CD1c-positive myeloid dendritic cell (primary cell): ENCODE data around the gene PARP12.
"Not testable (repeated sequence)": the region's sequence is repeated elsewhere in the genome, so short reads cannot be mapped to it uniquely, and the experiment has no call there.

Source experiments
- DNase-seq: peaks from one replicate; pipeline ENCODE4 v3.0.0-alpha.2; 2016; ENCODE audit errors: extremely low spot score

PARP12 gene, protein sequence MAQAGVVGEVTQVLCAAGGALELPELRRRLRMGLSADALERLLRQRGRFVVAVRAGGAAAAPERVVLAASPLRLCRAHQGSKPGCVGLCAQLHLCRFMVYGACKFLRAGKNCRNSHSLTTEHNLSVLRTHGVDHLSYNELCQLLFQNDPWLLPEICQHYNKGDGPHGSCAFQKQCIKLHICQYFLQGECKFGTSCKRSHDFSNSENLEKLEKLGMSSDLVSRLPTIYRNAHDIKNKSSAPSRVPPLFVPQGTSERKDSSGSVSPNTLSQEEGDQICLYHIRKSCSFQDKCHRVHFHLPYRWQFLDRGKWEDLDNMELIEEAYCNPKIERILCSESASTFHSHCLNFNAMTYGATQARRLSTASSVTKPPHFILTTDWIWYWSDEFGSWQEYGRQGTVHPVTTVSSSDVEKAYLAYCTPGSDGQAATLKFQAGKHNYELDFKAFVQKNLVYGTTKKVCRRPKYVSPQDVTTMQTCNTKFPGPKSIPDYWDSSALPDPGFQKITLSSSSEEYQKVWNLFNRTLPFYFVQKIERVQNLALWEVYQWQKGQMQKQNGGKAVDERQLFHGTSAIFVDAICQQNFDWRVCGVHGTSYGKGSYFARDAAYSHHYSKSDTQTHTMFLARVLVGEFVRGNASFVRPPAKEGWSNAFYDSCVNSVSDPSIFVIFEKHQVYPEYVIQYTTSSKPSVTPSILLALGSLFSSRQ

DNA sequence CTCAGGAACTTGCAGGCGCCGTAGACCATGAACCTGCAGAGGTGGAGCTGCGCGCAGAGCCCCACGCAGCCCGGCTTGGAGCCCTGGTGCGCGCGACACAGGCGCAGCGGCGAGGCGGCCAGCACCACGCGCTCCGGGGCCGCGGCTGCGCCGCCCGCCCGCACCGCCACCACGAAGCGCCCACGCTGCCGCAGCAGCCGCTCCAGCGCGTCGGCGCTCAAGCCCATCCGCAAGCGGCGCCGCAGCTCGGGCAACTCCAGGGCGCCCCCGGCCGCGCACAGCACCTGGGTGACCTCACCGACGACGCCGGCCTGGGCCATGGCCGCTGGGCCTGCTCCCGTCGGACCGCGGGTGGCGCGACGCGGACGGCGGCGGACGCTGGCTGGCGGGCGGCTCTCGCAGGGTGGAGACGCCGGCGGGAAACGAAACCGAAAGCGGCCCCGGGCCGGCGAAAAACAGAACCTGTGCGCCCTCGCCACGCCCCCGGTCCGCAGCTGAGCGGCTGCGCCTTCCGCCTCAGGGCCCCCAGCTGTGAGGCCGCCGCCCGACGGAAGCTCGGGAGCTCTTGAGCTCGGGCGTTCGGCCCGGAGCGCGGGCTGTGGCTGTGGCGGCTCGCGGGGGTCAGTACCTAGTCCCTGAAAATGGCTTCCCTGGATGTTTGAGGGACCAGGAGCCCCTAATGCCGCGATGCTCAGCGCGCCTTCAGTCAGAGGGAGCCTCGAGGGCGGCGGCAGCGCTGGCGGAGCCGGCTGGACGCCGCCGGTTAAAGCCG is at the start of gene PARP12:
TSS of gene PARP12 (minus strand) at position 424 of the 772 bp plus-strand sequence. CDS start at position 320, 104 bp downstream.
- peak; percentile 97 for DNase-seq

DNA sequence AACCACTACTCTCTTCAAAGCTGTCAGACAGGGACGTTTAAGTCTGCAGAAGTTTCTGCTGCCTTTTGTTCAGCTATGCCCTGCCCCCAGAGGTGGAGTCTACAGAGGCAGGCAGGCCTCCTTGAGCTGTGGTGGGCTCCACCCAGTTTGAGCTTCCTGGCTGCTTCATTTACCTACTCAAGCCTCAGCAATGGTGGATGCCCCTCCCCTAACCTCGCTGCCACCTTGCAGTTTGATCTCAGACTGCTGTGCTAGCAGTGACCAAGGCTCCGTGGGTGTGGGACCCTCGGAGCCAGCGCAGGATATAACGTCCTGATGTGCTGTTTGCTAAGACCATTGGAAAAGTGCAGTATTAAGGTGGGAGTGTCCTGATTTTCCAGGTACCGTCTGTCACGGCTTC is 46.0 kb upstream of the PARP12 start:
- DNase-seq: not testable (repeated sequence)

DNA sequence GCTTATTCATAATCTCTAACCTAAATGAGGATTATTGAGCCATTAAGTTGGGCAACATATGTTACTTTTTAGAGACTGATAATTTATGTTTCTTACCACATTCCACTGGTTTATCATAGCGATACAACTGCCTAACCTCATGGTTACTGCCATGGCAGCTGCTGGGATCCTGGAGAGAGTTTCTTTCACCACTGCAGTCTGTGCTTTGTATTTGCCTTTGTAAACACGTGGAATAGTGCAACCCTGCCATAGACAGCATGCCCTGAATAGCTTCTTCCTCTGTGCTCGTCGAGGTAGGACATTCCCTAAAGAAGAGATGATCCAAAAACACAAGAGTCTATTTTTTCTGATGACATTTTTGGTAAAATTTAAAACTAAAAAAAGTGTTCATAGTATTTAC is 33.7 kb upstream of the PARP12 start:
- no peak for DNase-seq

DNA sequence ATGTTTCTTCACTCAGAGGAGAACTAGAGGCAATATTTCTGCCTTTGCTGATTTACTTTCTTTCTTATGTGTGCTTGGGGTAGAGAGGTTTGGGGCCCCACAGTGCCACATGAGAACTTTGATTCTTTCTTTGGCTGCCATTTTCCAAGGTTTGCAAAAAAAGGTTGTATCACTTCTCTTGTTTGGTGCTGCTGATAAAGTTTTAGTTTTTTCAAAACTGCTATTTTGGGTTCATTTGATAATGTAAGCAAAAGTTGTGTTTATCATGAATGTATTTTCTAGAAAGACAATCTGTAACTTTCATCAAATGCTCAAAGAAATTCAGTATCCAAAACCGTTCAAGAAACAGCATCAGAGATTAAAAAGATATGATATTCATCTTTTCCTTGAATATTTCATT is 30.6 kb upstream of the PARP12 start:
- DNase-seq: no peak

DNA sequence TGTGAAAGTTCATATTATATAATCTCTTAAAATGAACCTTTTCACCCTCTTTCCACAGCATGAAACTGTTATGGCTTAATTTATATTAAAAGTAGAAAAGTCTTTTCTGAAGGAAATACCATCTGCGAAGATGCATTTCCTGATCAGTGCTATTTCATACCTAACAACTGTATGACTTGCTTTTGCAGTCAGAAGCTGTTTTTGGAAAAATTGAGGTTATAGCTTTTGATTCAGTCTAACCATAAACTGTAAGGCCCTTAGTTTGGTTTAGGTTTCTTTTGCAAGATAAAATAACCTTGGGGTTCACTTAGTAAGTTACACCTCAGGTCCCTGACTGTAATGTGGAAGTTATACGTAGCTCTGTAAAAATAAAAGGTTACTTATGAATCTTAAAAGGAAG is 22.7 kb upstream of the PARP12 start:
- DNase-seq: no peak

DNA sequence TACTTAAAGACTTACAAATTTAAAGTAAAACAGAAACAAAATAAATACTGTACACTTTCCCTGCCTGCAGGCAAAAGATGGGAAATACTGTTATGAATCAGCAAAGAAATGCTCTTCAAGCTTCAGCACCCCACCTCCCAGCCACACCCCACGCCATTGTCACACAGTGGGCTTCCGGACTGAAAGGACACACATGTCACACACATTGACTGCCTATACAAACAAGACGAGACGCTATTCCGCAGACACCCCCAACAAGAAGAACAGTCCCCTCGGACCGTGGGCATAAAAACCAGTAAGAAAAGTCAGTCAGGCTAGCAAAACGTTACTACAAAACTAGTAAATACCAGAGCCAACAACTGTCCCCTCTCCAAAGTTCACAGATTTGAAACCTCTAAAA is 22.2 kb upstream of the PARP12 start:
- no peak for DNase-seq

DNA sequence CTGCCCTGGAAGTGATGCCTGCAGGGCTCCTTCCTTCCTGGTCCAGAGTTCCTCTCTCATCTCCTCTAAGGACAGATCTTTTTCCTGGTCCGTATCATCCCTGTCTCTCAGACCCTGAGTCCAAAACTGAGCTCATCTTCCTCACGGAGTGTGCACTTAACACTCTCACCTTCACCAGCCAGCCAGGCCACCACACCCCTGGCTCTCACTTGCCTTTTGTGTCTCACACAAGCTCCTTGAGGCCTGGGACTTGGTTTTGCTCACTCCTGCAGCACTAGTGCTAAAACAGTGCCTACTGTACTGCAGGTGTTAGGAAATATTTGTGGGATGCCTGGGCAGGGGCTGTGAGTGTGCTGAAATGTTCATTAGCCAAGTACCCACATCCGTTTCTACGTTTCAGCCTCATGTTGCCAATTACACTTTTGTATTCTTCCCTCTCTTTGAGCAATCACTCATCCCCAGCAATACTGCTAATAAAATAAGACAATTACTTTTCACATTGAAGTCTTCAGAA is 21.4 kb upstream of the PARP12 start:
- no peak for DNase-seq

DNA sequence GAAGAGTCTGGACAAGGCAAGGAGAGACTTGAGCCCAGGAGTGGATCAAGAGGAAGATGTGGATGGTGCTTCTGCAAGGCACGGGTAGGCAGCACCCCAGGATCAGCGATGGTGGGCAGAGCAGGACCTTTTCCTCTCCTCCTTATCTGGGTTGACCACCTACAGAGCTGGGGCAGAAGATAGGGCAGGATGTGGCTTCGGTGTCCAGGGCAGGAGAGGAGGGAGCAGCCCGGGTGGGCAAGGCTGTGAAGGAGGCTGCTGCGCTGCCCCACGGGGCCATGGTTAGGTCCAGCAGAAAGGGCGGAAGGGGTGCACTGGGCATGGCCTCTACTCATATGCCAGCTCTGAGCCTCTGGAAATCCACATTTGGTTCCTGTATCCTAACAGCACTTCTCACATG is 20.0 kb upstream of the PARP12 start:
- no peak for DNase-seq

DNA sequence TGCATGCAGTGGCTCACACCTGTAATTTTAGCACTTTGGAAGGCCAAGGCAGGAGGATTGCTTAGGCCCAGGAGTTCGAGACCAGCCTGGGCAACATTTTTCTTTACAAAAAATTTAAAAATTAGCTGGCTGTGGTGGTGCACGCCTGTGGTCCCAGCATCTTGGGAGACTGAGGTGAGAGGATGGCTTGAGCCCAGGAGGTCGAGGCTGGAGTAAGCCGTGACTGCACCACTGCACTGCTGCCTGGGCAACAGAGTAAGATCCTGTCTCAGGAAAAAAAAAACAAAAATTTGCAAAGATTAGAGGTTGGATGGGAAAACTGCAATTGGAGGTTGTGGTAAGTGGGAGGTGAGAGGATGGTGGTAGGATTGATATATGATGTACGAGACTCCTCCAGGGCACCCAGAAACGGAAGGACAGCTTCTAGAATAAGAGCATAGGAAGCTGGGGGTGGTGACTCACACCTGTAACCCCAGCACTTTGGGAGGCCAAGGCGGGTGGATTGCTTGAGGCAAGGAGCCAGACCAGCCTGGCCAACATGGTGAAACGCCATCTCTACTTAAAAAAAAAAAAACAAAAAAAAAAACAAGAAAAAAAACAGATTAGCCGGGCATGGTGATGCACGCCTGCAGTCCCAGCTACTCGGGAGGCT is 19.1 kb upstream of the PARP12 start:
- DNase-seq: no peak

DNA sequence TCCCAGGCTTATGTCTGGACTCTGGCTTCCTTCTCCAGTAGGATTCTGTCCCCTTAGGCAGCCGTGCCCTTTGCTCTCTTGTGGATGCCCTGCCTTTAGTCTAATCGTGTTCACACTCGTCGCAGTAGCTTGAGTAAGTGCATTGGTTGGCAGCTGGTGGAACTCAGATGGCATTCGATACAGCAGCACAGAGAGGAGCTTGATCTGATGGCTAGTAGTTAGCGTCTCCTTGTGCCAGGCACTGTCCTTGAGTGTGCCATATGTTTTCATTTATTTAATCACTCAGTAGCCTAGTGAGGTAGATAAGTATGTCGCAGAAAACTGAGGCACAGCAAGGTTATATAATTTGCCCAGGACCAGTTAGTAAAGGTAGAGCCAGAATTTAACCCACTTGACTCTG is 18.2 kb upstream of the PARP12 start:
- DNase-seq: no peak

DNA sequence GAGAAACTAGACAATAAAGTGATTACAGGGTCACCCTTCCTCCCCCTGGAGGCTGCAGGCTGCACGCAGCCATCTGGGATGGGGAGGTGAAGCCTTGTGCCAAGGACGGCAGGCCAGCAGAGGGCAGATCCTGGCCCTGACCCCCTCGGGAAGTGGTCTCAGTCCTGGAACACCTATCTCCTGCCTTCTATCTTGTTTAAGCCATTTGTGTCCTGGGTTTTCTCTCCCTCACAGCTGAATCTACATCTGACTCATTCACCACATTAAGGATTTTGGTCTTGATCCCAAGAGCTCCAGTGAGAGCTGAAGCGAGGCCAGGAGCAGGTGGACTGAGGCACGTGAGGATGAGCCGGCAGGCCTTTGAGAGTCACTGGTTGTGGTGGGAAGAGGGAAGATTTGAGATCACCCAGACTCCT is 16.4 kb upstream of the PARP12 start:
- no peak for DNase-seq

DNA sequence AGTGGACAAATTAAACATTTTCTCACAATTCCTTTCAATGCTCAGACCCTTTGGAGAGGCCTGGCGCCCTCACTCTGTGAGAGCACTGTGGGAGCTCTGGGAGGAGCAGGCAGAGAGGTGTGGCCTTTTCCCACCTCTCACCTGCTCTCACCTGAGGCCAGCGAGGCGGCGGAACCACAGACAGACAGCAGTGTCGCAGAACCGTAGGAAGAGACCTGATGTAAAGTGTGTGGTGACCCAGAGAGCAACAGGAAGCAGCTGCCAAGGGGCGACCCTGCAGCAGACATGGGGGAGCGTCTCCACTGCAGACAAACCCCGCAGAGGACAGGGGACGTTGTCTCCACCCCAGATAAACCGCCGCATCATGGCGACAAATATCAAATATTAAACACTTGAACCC is 15.6 kb upstream of the PARP12 start:
- DNase-seq: no peak

DNA sequence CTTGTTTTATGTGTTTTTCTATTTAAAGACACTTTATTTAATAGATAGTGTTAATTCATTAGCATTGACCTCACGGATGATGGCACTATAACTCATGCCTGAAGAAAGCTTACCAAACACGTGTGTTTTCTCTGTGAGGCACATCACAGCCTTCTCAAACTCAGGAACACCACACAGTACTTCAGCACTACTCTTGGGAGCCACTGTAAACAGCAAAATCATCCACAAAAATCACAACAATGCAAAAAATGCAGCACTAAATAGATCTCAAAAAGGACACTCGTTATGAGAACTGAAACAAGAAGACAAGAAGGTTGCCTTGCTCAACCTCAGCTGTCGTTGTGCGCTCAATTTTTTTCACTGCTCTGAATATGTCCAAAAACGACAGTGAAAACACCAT is 12.0 kb upstream of the PARP12 start:
- DNase-seq: peak; percentile 20

DNA sequence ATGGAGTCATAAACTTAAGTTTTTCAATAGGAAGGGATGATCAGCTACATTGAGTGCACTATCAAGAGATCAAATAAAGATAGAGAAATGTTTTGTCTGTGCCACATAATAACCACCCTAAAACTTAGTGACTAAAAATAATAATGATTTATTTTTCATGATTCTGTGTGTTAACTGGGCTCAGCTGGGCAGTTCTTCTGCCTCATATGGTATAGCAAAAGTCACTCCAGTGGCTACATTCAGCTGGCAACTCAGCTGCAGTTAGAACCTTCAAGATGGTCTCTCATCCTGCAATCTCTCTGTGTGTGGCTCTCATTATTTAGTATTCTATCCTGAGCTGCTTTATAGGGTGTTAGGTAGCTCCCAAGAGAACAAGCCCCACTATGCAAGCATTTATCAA is 7.8 kb upstream of the PARP12 start:
- DNase-seq: no peak

DNA sequence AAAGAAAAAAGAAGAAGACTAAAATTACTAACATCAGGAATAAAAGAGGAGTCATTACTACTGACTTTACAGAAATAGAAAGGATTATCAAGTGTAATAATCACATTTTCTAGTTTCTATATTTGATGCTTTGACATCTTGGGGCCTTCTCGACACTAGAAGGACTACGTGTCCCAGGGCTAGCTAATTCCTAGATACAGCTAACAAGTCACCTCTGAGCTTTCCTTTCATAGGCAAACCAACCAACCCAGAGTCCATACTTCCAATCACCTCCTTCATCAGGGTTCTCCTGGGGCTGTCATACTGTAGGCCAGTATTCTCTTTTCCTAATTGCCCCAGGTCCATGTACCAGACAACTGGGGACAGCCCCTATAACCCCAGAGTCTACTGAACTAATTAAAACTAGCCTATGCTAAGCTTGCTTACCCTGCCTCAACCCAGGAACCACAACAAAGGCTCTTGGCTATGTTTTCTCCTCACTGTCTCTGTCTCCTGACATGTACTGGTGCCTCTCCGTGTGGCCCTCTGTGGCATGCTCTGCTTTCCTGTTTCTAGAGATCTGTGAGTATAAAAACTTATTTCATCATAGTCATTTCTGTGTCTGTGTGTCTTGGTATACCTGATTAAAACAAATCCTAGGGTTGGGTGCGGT is 6.7 kb upstream of the PARP12 start:
- no peak for DNase-seq

DNA sequence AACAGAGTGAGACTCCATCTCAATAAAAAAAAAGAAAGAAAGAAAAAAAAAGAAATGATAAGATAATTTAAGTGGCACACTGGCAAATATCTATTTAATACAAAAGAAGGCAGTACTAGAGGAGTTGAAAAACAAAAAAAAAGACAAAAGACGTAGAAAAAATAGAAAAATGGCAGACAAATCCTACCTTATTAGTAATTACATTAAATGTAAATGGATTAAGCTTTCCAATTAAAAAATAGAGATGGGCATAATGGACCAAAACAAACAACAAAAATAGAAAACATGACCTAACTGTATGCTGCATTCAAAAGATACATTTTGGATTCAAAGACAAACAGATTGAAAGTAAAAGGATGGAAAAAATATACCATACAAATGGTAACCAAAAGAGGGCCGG is 5.3 kb upstream of the PARP12 start:
- DNase-seq: no peak

DNA sequence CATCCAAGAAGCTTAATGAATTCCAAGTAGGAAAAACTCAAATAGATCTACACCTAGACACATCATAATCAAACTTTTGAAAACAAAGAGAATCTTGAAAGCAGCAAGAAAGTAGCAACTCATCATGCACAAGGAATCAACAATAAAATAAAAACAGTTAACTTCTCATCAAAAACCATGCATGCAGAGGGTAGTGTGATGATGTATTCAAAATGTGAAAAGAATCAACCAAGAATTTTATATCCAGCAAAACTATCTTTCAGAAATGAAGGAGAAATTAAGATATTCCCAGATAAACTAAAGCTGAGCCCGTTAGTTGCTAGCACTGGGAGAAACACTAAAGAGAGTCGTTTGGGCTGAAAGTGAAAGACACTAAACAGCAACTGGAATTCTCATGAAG is 4.3 kb upstream of the PARP12 start:
- no peak for DNase-seq

DNA sequence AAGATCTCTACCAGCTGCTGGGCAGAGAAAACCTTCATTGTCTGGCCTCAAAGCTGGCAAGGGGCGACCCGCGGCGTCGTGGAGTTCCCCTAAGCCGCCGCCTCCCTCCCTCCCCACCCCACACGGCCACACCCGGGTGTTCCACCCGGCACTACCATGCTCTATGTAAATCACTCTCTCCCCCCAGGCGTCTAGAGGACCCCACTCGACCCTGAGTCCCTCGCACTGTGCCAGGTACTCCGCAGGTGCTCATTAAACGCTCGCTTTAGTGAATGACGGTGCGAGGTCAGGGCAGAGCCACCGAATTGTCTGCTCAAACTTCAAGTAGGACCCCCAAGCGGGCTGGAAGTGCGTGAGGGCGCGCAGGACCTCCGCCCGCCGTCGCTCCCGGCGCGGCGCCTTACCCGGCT is 628 bp downstream of the PARP12 start:
- peak; percentile 47 for DNase-seq

DNA sequence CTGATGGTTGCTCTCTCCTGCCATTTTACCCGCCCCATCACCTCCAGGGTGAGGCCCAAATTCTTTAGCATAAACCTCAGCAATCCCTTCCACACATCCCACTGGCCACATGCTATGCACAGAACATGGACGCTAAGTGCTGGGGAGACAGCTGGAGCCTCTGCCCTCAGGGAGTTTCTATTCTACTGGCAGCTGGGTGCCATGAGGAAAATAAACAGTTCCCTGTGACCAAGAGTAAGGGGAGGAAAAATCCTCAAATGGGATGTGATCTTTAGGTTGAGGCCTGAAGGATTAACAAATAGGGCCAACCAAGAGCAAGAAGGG is 1.2 kb downstream of the PARP12 start:
- DNase-seq: no peak

DNA sequence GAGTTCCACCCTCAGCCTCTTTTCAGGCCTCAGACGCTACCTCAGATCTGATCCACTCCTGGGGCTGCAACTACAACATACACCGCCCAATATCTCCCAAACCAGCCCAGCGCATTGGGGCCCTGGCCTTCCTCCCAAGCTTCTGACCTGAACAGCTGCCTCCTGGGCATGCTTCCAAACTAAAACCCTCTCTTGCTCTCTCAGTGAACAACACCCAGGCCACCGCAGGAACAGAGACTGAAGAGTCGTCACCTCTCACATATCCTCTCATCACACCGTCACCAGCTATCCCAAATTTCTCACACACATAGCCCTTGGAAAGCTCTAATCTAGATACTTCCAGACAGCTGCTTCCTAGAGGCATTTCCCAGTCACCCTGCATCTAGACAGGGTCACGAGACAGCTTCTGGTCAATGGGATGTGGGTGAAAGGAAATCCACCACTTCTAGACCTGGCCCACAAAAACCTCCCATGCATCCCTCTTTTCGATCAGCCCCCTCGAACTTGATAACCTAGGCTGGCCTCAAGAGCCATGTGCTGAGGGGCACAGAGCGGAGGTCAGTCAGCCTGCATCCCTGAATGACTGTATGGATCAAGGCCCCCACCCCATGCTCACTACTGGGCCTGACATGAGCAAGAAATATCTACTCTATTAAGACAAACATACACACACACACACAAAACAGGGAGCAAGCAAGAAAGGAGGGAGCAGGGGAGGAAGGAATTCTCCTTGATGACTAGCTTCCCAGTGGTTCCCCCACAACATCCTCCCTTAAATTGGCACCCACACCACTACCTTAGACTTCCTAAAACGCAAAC is 1.8 kb downstream of the PARP12 start:
- DNase-seq: no peak

DNA sequence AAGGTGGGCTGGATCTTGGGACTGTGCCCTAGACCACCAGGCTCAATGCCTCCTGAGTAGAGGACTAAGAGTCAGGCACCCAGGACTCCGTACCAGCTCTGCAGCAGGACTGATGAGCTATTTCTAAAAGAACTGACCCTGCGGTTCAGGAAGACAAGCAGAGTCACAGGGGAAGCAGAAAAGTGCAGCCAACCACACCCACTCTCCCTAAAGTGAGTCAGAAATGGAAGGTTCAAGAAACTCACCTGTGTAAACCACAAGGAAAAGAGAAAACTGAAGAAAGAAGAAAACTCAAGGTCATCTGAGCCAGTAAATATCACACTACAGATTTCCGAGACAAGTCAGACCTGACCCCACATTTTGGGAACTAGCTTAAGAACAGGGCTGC is 2.5 kb downstream of the PARP12 start:
- no peak for DNase-seq
